Mucosa of gallbladder (tissue), 1 donor: ENCODE measurements around the gene RNF25. TPM values are rescaled to one million over a fixed set of nuclear protein-coding genes. Genes with fewer than 3 reads are reported as not detected.

Experiments used
- DNase-seq: peaks from one replicate; pipeline ENCODE4 v3.0.0-alpha.2; 2020; ENCODE audit warnings: low spot score
- total RNA-seq: library from RNA; stranded (reverse); gene quantifications from one replicate; pipeline ENCODE4 v1.2.1, GENCODE V29; 2021
- donor health status: DM: no; HTN: no; CAD: no.

RNF25 gene
- total RNA-seq, 1 donor from 2014 or later, result 28.1 TPM

GRCh38 chr2:218623366-218623705, 48.5 kb downstream of the RNF25 start:
- DNase-seq, result no peak

- DNase-seq, result no peak
These were observed 49.0 kb downstream of the RNF25 start for GRCh38 chr2:218622606-218623365.

GRCh38 chr2:218621007-218621406, 50.8 kb downstream of the RNF25 start:
- no peak for DNase-seq

GRCh38 chr2:218618102-218618860, 53.5 kb downstream of the RNF25 start:
- no peak for DNase-seq

- DNase-seq, result no peak
These were observed 55.9 kb downstream of the RNF25 start for GRCh38 chr2:218615868-218616315.

Other genes with a start within 250 kb of the RNF25 start
- gene USP37, start 103.7 kb downstream of the RNF25 start, total RNA-seq, result 12.0 TPM
- 27.6 TPM for gene CNOT9, start 103.2 kb downstream of the RNF25 start, total RNA-seq
- 0.49 TPM for gene PLCD4, start 64.1 kb downstream of the RNF25 start, total RNA-seq
- 32.8 TPM for gene ZNF142, start 12.4 kb downstream of the RNF25 start, total RNA-seq
- gene BCS1L, start 12.3 kb downstream of the RNF25 start, total RNA-seq, result 36.4 TPM
- 71.1 TPM for gene STK36, start 84 bp upstream of the RNF25 start, total RNA-seq
- gene TTLL4, start 38.8 kb upstream of the RNF25 start, total RNA-seq, result 33.7 TPM
- 20.4 TPM for gene CYP27A1, start 110.1 kb upstream of the RNF25 start, total RNA-seq
- not detected for gene PRKAG3, start 159.8 kb upstream of the RNF25 start, total RNA-seq
- 1.5 TPM for gene WNT6, start 187.8 kb upstream of the RNF25 start, total RNA-seq
- 0.12 TPM for gene WNT10A, start 208.8 kb upstream of the RNF25 start, total RNA-seq